ENCODE data around the gene GXYLT2.
"Not testable (repeated sequence)": the region's sequence is repeated elsewhere in the genome, so short reads cannot be mapped to it uniquely, and the experiment has no call there.

Gene GXYLT2

DNA sequence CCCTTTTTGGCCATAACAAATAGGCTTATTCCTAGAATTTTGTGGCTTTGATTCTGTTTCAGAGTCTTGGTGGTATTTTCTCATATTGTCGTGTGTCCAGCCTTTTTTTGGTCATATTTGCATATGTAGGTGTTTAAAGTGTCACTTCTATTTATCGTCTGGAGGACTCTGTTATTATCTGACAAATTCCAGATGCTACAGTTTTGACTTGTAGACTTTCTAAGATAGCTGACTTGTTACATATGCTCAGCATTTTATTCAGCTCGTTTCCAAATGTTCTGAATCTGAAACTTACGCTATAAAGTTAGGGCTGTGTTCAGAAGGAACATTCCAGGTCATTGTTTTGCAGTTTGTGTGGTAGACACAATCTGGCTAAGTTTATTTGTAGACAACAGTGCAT is 110.6 kb downstream of the GXYLT2 start:
- H3K36me3 ChIP-seq = peaks cover 45% of the 10 kb centered on the region
- H3K4me1 ChIP-seq = no peaks in the 10 kb centered on the region
- no peak for DNase-seq
- H3K9me3 ChIP-seq = no peaks in the 10 kb centered on the region
- no peaks in the 10 kb centered on the region for H3K27me3 ChIP-seq
- TF ChIP-seq, protein P1, sequence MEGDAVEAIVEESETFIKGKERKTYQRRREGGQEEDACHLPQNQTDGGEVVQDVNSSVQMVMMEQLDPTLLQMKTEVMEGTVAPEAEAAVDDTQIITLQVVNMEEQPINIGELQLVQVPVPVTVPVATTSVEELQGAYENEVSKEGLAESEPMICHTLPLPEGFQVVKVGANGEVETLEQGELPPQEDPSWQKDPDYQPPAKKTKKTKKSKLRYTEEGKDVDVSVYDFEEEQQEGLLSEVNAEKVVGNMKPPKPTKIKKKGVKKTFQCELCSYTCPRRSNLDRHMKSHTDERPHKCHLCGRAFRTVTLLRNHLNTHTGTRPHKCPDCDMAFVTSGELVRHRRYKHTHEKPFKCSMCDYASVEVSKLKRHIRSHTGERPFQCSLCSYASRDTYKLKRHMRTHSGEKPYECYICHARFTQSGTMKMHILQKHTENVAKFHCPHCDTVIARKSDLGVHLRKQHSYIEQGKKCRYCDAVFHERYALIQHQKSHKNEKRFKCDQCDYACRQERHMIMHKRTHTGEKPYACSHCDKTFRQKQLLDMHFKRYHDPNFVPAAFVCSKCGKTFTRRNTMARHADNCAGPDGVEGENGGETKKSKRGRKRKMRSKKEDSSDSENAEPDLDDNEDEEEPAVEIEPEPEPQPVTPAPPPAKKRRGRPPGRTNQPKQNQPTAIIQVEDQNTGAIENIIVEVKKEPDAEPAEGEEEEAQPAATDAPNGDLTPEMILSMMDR (IDR thresholded peaks at IDR 0.05; ENCODE audit: low read depth, low read length) = no peak
- H3K4me3 ChIP-seq (ENCODE audit: low read depth, low read length) = peak overlapping the region; percentile 92

GRCh38 chr3:72999951-73000350 is 112.1 kb downstream of the GXYLT2 start:
- no peak for DNase-seq
- Histone ChIP-seq H3K4me3 (ENCODE audit: low read depth, low read length) (peak overlapping the region; percentile 92), H3K36me3 (peaks cover 58% of the 10 kb centered on the region), H3K27me3 (no peaks in the 10 kb centered on the region), H3K4me1 (no peaks in the 10 kb centered on the region), H3K9me3 (no peaks in the 10 kb centered on the region)
- TF ChIP-seq, protein P1 (IDR thresholded peaks at IDR 0.05; ENCODE audit: low read depth, low read length) = no peak

GRCh38 chr3:73003050-73003449 is 115.2 kb downstream of the GXYLT2 start:
- not testable (repeated sequence) for H3K4me3 ChIP-seq (ENCODE audit: low read depth, low read length); DNase-seq; H3K4me1 ChIP-seq; H3K9me3 ChIP-seq; H3K27me3 ChIP-seq
- H3K36me3 ChIP-seq = peaks cover 82% of the 10 kb centered on the region

- DNase-seq = no peak
- Histone ChIP-seq H3K9me3 (no peaks in the 10 kb centered on the region), H3K4me1 (no peaks in the 10 kb centered on the region), H3K4me3 (ENCODE audit: low read depth, low read length) (no peak overlapping the region), H3K36me3 (peaks cover 76% of the 10 kb centered on the region), H3K27me3 (no peaks in the 10 kb centered on the region)
- TF ChIP-seq, protein P1 (IDR thresholded peaks at IDR 0.05; ENCODE audit: low read depth, low read length) = no peak
These were observed 116.5 kb downstream of the GXYLT2 start for GRCh38 chr3:73004316-73004715.

GRCh38 chr3:73007992-73008712 is 120.3 kb downstream of the GXYLT2 start:
- H3K4me1 ChIP-seq = no peaks in the 10 kb centered on the region
- no peaks in the 10 kb centered on the region for H3K27me3 ChIP-seq
- H3K9me3 ChIP-seq = no peaks in the 10 kb centered on the region
- peaks cover 62% of the 10 kb centered on the region for H3K36me3 ChIP-seq
- no peak for DNase-seq
- TF ChIP-seq, protein P1 (IDR thresholded peaks at IDR 0.05; ENCODE audit: low read depth, low read length) = no peak
- H3K4me3 ChIP-seq (ENCODE audit: low read depth, low read length) = no peak overlapping the region

DNA sequence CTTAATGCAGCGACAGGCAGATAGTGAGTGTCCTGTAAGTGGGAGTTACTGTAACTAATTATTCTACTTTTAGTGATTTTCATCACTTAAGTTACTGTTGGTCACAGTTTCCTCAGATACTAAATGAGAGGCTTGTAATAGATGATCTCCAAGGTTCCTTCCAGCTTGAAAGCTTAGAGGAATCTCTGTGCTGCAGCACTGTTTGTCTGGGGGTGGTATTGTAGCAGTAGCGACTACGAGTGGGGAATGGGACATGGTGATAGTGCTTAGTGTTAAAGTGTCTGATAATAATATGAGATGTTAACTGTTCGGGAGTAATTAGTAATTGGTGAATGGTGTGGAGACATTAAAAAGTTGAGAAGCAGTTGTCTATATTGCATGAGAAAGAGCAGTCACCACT is 121.2 kb downstream of the GXYLT2 start:
- Histone ChIP-seq H3K4me1 (no peaks in the 10 kb centered on the region), H3K9me3 (no peaks in the 10 kb centered on the region), H3K27me3 (no peaks in the 10 kb centered on the region), H3K4me3 (ENCODE audit: low read depth, low read length) (no peak overlapping the region), H3K36me3 (peaks cover 55% of the 10 kb centered on the region)
- TF ChIP-seq, protein P1 (IDR thresholded peaks at IDR 0.05; ENCODE audit: low read depth, low read length) = no peak
- no peak for DNase-seq
